Hepatocyte (in vitro differentiated cells): ENCODE results near the gene CLINT1. TPM values are rescaled to one million over a fixed set of nuclear protein-coding genes. Genes with fewer than 3 reads are reported as not detected.

Source experiments
- DNase-seq: peaks from one replicate; pipeline ENCODE4 v3.0.0-alpha.2; 2016; ENCODE audit warnings: low spot score
- H2AFZ ChIP-seq: fragments of 200-600 bp; sonication (generic); 2 replicates; pipeline ENCODE4 v1.6.0; 2016; ENCODE audit warnings: antibody characterized with exemption, mild to moderate bottlenecking
- H3K27ac ChIP-seq: fragments of 200-600 bp; sonication (generic); 2 replicates; pipeline ENCODE4 v1.5.1; 2016; ENCODE audit warnings: mild to moderate bottlenecking
- H3K27me3 ChIP-seq: fragments of 200-600 bp; sonication (generic); 2 replicates; pipeline ENCODE4 v1.6.1; 2016
- H3K36me3 ChIP-seq: fragments of 200-600 bp; sonication (generic); replicated peaks from 2 replicates; pipeline ENCODE4 v1.5.1; 2016; ENCODE audit warnings: low read depth; ENCODE audit not compliant: insufficient read depth
- H3K4me1 ChIP-seq: fragments of 200-600 bp; sonication (generic); 2 replicates; pipeline ENCODE4 v1.5.1; 2016; ENCODE audit warnings: mild to moderate bottlenecking, moderate library complexity; ENCODE audit not compliant: insufficient read depth
- H3K4me2 ChIP-seq: fragments of 200-600 bp; sonication (generic); 2 replicates; pipeline ENCODE4 v1.6.0; 2016
- H3K4me3 ChIP-seq: fragments of 200-600 bp; sonication (generic); 2 replicates; pipeline ENCODE4 v1.5.1; 2016; ENCODE audit warnings: mild to moderate bottlenecking
- H3K79me2 ChIP-seq: fragments of 200-600 bp; sonication (generic); 2 replicates; pipeline ENCODE4 v1.6.0; 2017; ENCODE audit warnings: mild to moderate bottlenecking
- H3K9me2 ChIP-seq: fragments of 200-600 bp; sonication (generic); replicated peaks from 2 replicates; pipeline ENCODE4 v1.6.0; 2017; ENCODE audit warnings: mild to moderate bottlenecking; ENCODE audit not compliant: insufficient read depth
- H3K9me3 ChIP-seq: fragments of 200-600 bp; sonication (generic); 2 replicates; pipeline ENCODE4 v1.5.1; 2016; ENCODE audit warnings: low read depth, mild to moderate bottlenecking
- H4K20me1 ChIP-seq: fragments of 200-600 bp; sonication (generic); 2 replicates; pipeline ENCODE4 v1.6.0; 2016; ENCODE audit warnings: mild to moderate bottlenecking; ENCODE audit not compliant: insufficient read depth, poor library complexity, severe bottlenecking
- CTCF ChIP-seq: fragments of 200-600 bp; sonication (generic); IDR thresholded peaks from 2 replicates; pipeline ENCODE4 v1.5.1; 2016; ENCODE audit warnings: antibody characterized with exemption, mild to moderate bottlenecking; ENCODE audit not compliant: poor library complexity
- EZH2 ChIP-seq: fragments of 200-600 bp; sonication (generic); IDR thresholded peaks from 2 replicates; pipeline ENCODE4 v1.6.1; 2016; ENCODE audit warnings: antibody characterized with exemption, mild to moderate bottlenecking, borderline replicate concordance
- EZH2phosphoT487 ChIP-seq: fragments of 200-600 bp; sonication (generic); IDR thresholded peaks from one replicate; pipeline ENCODE4 v1.6.1; 2018; ENCODE audit warnings: antibody characterized with exemption, mild to moderate bottlenecking, low read depth, moderate library complexity; ENCODE audit not compliant: unreplicated experiment, severe bottlenecking
- WGBS: methylation state at CpG from one replicate; pipeline ENCODE4 v1.1.6; 2016; ENCODE audit warnings: low lambda C conversion rate; ENCODE audit errors: missing lambda C conversion rate; 5-methylcytosine and 5-hydroxymethylcytosine counted together
- polyA plus RNA-seq: library from polyadenylated mRNA; unstranded; fragments of >200 nt; fragmentation: Nextera tagmentation; extraction: Ambion mirVana; gene quantifications from 2 replicates; pipeline ENCODE4 v1.2.1, GENCODE V29; 2016
- total RNA-seq: library from RNA; depleted of rRNA; stranded (reverse); fragments of >200 nt; gene quantifications from 2 replicates; pipeline ENCODE4 v1.2.3, GENCODE V29; 2014

Gene CLINT1
- total and polyA plus RNA-seq, 2 experiments from 2014 or later = 78.0 to 129 TPM

GRCh38 chr5:157877821-157878220 is 18.9 kb upstream of the CLINT1 start:
- 98% methylated on average over 2 of the region's 2 CpGs for WGBS
- Histone ChIP-seq H4K20me1 (no peaks in the 10 kb centered on the region), H3K9me3 (no peaks in the 10 kb centered on the region)

GRCh38 chr5:157874861-157875260 is 15.9 kb upstream of the CLINT1 start:
- no peak for TF ChIP-seq CTCF
- no peak for TF ChIP-seq EZH2phosphoT487
- no peak for TF ChIP-seq EZH2

More at GRCh38 chr5:157877821-157878220, 18.9 kb upstream of the CLINT1 start:
- no peaks in the 10 kb centered on the region for H3K36me3 ChIP-seq
- H3K27ac ChIP-seq = no peak overlapping the region
- TF ChIP-seq CTCF (no peak), EZH2phosphoT487 (no peak), EZH2 (no peak)
- no peaks in the 10 kb centered on the region for H3K4me1 ChIP-seq
- no peak for DNase-seq
- no peaks in the 10 kb centered on the region for H3K27me3 ChIP-seq
- H2AFZ ChIP-seq = no peak overlapping the region
- no peaks in the 10 kb centered on the region for H3K9me2 ChIP-seq
- no peak overlapping the region for H3K4me2 ChIP-seq
- no peak overlapping the region for H3K4me3 ChIP-seq
- no peaks in the 10 kb centered on the region for H3K79me2 ChIP-seq

DNA sequence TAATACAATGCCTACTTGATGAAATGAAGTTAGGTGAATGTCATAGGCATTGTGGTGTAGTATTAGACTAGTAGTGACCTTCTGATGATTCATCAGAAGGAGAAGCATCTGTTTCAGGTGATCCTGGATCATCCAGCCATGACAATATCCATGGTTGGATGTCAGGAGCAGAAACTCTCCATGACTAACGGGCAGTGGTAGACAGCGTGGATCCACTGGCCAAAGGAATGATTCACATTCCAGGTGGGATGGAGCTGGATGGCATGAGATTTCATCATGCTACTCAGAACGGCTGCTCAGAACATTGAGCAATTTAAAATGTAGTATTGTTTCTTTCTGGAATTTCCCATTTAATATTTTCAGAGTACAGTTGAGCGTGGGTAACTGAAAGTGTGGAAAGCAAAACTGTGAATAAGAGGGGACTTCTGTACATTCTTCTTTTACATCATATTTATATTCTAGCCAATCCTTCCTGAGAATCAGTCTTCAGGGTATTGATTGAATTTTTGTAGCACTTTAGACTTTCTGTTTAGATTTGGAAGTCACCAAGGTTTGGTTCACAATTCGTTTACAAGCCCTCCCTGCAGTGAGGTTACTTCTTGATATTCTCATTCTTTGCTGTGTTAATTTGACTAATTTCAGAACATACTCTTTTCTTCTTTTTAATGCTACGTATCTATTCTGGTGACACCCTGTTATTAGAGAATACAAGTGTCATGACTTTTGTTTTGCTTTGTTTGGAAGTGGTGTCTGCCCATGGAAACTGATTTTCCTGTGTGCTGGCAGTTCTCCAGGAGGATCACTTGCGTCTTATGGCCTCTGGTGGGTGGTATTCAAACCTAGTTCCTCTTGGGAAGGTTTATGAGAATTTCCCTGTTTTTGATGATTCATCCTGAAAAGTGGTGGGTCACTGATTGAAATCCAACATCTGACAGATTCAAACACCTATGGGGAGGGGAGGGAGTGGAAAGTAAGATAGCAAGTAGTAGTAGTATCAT is 12.2 kb upstream of the CLINT1 start:
- Histone ChIP-seq H3K9me3 (no peaks in the 10 kb centered on the region), H3K36me3 (no peaks in the 10 kb centered on the region), H3K4me2 (peak overlapping the region; percentile 10), H3K79me2 (no peaks in the 10 kb centered on the region), H2AFZ (no peak overlapping the region), H3K27ac (peak overlapping the region; percentile 36), H3K9me2 (no peaks in the 10 kb centered on the region), H3K4me1 (peaks cover 11% of the 10 kb centered on the region), H3K27me3 (no peaks in the 10 kb centered on the region), H4K20me1 (no peaks in the 10 kb centered on the region), H3K4me3 (no peak overlapping the region)
- WGBS = 72% methylated on average over 7 of the region's 7 CpGs
- TF ChIP-seq EZH2 (no peak), EZH2phosphoT487 (no peak), CTCF (no peak)
- DNase-seq = peak; percentile 57

More at GRCh38 chr5:157874861-157875260, 15.9 kb upstream of the CLINT1 start:
- 74% methylated on average over 5 of the region's 5 CpGs for WGBS
- H3K4me3 ChIP-seq = no peak overlapping the region
- no peaks in the 10 kb centered on the region for H3K9me3 ChIP-seq
- no peaks in the 10 kb centered on the region for H3K36me3 ChIP-seq
- no peak for DNase-seq
- H3K27ac ChIP-seq = no peak overlapping the region
- H3K4me2 ChIP-seq = no peak overlapping the region
- H4K20me1 ChIP-seq = no peaks in the 10 kb centered on the region
- H2AFZ ChIP-seq = no peak overlapping the region
- no peaks in the 10 kb centered on the region for H3K9me2 ChIP-seq
- H3K79me2 ChIP-seq = no peaks in the 10 kb centered on the region
- H3K4me1 ChIP-seq = no peaks in the 10 kb centered on the region
- H3K27me3 ChIP-seq = no peaks in the 10 kb centered on the region
